ENCODE data around the gene GIPC3. TPM values are rescaled to one million over a fixed set of nuclear protein-coding genes. Genes with fewer than 3 reads are reported as not detected.

Gene GIPC3
- total and polyA plus RNA-seq, 4 donors: 0.20 to 1.9 (median 1.0) TPM

DNA sequence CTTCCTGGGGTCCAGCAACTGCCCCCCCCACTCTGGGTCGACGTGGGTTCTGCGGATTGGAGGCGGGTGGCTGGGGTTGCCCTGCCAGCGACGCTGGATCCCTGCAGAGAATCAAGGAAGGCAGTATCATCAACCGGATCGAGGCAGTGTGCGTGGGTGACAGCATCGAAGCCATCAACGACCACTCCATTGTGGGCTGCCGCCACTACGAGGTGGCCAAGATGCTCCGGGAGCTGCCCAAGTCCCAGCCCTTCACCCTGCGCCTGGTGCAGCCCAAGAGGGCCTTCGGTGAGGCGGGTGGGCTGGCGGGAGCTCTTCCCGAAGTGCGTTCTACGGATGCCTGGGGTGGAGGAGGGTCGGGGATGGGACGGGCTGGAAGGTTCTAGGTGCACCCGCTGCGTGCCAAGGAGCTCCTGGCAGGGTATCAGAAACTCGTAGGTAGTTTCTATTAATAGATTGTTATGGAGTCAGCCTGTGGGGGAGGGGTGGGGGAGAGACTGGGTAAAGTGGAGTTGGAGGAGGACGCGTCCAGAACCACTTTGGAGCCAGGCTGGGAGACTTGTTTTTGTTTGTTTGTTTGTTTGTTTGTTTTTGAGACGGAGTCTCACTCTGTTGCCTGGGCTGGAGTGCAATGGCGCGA lies 1.5 kb downstream of the GIPC3 start:
- WGBS (ENCODE audit: insufficient coverage): 63% methylated on average over 28 of the region's 31 CpGs
- Histone ChIP-seq H3K9me3 (ENCODE audit: control insufficient read depth, insufficient read depth, low read length) (no peaks in the 10 kb centered on the region), H3K4me1 (ENCODE audit: control insufficient read depth, insufficient read depth, low read length) (peaks cover 9% of the 10 kb centered on the region), H3K36me3 (ENCODE audit: control insufficient read depth, insufficient read depth, low read length) (peaks cover 4% of the 10 kb centered on the region), H3K27ac (ENCODE audit: low read depth, low read length) (no peak overlapping the region), H3K4me3 (ENCODE audit: low read depth, low read length) (no peak overlapping the region), H3K27me3 (ENCODE audit: control insufficient read depth, insufficient read depth, low read length) (peaks cover 29% of the 10 kb centered on the region)
- DNase-seq (ENCODE audit: low read depth in 4 of 6, low spot score in 6 of 6): no peak

DNA sequence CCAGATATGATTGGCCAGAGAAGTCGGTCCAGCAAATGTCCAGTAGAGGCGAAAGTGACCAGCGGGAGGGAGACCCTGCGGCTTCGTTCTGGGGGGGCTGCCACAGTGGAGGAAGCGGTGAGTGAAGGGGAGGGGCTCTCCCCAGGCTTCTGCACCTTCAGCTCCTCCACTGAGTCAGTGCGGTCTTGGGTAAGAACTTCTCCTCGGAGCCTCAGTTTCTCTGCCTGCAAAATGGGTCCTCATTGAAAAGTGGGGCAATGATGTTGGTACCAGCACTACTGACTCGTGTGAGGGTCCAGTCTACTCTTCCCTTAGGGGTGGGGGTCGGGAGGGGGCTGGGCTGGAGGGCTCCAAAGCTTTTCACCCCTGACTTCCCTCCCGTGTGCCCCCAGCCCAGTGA lies 4.2 kb downstream of the GIPC3 start:
- Histone ChIP-seq H3K4me3 (ENCODE audit: low read depth, low read length) (no peak overlapping the region), H3K27ac (ENCODE audit: low read depth, low read length) (no peak overlapping the region), H3K36me3 (ENCODE audit: control insufficient read depth, insufficient read depth, low read length) (peaks cover 4% of the 10 kb centered on the region), H3K9me3 (ENCODE audit: control insufficient read depth, insufficient read depth, low read length) (no peaks in the 10 kb centered on the region), H3K4me1 (ENCODE audit: control insufficient read depth, insufficient read depth, low read length) (peaks cover 9% of the 10 kb centered on the region), H3K27me3 (ENCODE audit: control insufficient read depth, insufficient read depth, low read length) (peaks cover 27% of the 10 kb centered on the region)
- no peak for DNase-seq (ENCODE audit: low read depth in 4 of 6, low spot score in 6 of 6)
- WGBS (ENCODE audit: insufficient coverage): 88% methylated on average over 7 of the region's 11 CpGs

GRCh38 chr19:3589949-3590348 lies 4.7 kb downstream of the GIPC3 start:
- Histone ChIP-seq H3K27ac (ENCODE audit: low read depth, low read length) (no peak overlapping the region), H3K27me3 (ENCODE audit: control insufficient read depth, insufficient read depth, low read length) (peaks cover 22% of the 10 kb centered on the region), H3K4me3 (ENCODE audit: low read depth, low read length) (no peak overlapping the region), H3K4me1 (ENCODE audit: control insufficient read depth, insufficient read depth, low read length) (peaks cover 9% of the 10 kb centered on the region), H3K36me3 (ENCODE audit: control insufficient read depth, insufficient read depth, low read length) (peaks cover 4% of the 10 kb centered on the region), H3K9me3 (ENCODE audit: control insufficient read depth, insufficient read depth, low read length) (no peaks in the 10 kb centered on the region)
- DNase-seq (ENCODE audit: low read depth in 4 of 6, low spot score in 6 of 6): no peak
- 92% methylated on average over 22 of the region's 22 CpGs for WGBS (ENCODE audit: insufficient coverage)

DNA sequence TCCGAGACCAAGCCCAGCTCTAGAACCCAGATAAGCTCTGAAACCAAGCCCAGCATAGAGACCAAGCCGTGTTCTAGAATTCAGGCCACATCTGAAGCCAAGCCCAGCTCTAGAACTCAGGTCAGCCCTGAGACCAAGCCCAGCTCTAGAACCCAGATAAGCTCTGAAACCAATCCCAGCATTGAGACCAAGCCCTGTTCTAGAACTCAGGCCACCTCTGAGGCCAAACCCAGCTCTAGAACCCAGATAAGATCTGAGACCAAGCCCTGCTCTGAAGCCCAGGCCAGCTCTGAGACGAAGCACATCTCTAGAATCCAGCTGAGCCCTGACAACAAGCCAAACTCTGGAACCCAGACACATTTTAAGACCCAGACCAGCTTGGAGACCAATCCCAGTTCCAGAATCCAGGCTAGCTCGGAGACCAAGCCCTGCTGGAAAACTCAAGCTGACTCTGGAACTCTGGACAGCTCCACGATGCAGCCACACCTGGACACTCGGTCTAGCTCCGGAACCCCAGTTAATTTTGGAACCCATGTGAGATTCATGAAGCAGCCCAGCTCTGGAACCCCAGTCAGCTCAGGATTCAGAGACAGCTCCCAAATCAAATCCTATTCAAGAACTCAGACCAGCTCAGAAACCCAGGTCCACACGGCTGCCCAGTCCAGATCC lies 5.8 kb downstream of the GIPC3 start:
- WGBS (ENCODE audit: insufficient coverage): 89% methylated on average over 8 of the region's 8 CpGs
- Histone ChIP-seq H3K27me3 (ENCODE audit: control insufficient read depth, insufficient read depth, low read length) (peaks cover 12% of the 10 kb centered on the region), H3K36me3 (ENCODE audit: control insufficient read depth, insufficient read depth, low read length) (peaks cover 4% of the 10 kb centered on the region), H3K4me1 (ENCODE audit: control insufficient read depth, insufficient read depth, low read length) (peaks cover 3% of the 10 kb centered on the region), H3K9me3 (ENCODE audit: control insufficient read depth, insufficient read depth, low read length) (no peaks in the 10 kb centered on the region), H3K4me3 (ENCODE audit: low read depth, low read length) (no peak overlapping the region), H3K27ac (ENCODE audit: low read depth, low read length) (no peak overlapping the region)
- no peak for DNase-seq (ENCODE audit: low read depth in 4 of 6, low spot score in 6 of 6)

- Histone ChIP-seq H3K27ac (ENCODE audit: low read depth, low read length) (no peak overlapping the region), H3K4me1 (ENCODE audit: control insufficient read depth, insufficient read depth, low read length) (no peaks in the 10 kb centered on the region), H3K4me3 (ENCODE audit: low read depth, low read length) (no peak overlapping the region), H3K27me3 (ENCODE audit: control insufficient read depth, insufficient read depth, low read length) (peaks cover 3% of the 10 kb centered on the region), H3K36me3 (ENCODE audit: control insufficient read depth, insufficient read depth, low read length) (peaks cover 4% of the 10 kb centered on the region), H3K9me3 (ENCODE audit: control insufficient read depth, insufficient read depth, low read length) (no peaks in the 10 kb centered on the region)
- 90% methylated on average over 9 of the region's 9 CpGs for WGBS (ENCODE audit: insufficient coverage)
- DNase-seq (ENCODE audit: low read depth in 4 of 6, low spot score in 6 of 6): no peak
Measured at GRCh38 chr19:3591876-3592613, 6.8 kb downstream of the GIPC3 start.

- WGBS (ENCODE audit: insufficient coverage): 21% methylated on average over 11 of the region's 11 CpGs
- no peaks in the 10 kb centered on the region for H3K9me3 ChIP-seq (ENCODE audit: control insufficient read depth, insufficient read depth, low read length)
Measured at GRCh38 chr19:3593156-3593555, 7.9 kb downstream of the GIPC3 start.

GRCh38 chr19:3595521-3596061 lies 10.3 kb downstream of the GIPC3 start:
- Histone ChIP-seq H3K4me1 (ENCODE audit: control insufficient read depth, insufficient read depth, low read length) (no peaks in the 10 kb centered on the region), H3K4me3 (ENCODE audit: low read depth, low read length) (no peak overlapping the region), H3K9me3 (ENCODE audit: control insufficient read depth, insufficient read depth, low read length) (no peaks in the 10 kb centered on the region), H3K36me3 (ENCODE audit: control insufficient read depth, insufficient read depth, low read length) (no peaks in the 10 kb centered on the region), H3K27me3 (ENCODE audit: control insufficient read depth, insufficient read depth, low read length) (peaks cover 3% of the 10 kb centered on the region), H3K27ac (ENCODE audit: low read depth, low read length) (no peak overlapping the region)
- 65% methylated on average over 32 of the region's 34 CpGs for WGBS (ENCODE audit: insufficient coverage)
- no peak for DNase-seq (ENCODE audit: low read depth in 4 of 6, low spot score in 6 of 6)

More at GRCh38 chr19:3593156-3593555, 7.9 kb downstream of the GIPC3 start:
- Histone ChIP-seq H3K27ac (ENCODE audit: low read depth, low read length) (no peak overlapping the region), H3K4me3 (ENCODE audit: low read depth, low read length) (no peak overlapping the region), H3K27me3 (ENCODE audit: control insufficient read depth, insufficient read depth, low read length) (peaks cover 3% of the 10 kb centered on the region), H3K4me1 (ENCODE audit: control insufficient read depth, insufficient read depth, low read length) (no peaks in the 10 kb centered on the region), H3K36me3 (ENCODE audit: control insufficient read depth, insufficient read depth, low read length) (peaks cover 4% of the 10 kb centered on the region)
- DNase-seq (ENCODE audit: low read depth in 4 of 6, low spot score in 6 of 6): no peak

DNA sequence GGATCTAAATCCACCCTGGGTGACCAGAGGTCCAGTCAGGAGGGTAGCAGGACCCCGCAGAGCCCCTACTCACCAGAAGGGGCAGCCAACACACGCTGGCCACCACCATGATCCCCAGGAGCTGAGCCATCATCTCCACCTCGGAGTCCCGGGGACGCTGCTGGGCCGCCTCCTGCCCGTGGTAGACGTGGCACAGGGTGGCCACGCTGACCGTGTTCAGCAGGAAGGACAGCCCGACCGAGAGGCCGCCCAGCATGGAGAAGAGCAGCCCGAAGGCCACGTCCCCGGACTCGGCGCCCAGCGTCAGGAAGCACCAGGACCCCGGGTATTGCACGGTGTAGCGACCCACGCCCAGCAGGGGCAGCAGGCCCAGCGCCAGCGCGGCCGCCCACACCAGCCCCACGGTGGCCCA lies 14.5 kb downstream of the GIPC3 start:
- peaks cover 10% of the 10 kb centered on the region for H3K4me1 ChIP-seq (ENCODE audit: control insufficient read depth, insufficient read depth, low read length)
- no peak overlapping the region for H3K4me3 ChIP-seq (ENCODE audit: low read depth, low read length)
- WGBS (ENCODE audit: insufficient coverage): 81% methylated on average over 28 of the region's 28 CpGs
- peaks cover 2% of the 10 kb centered on the region for H3K27me3 ChIP-seq (ENCODE audit: control insufficient read depth, insufficient read depth, low read length)
- no peaks in the 10 kb centered on the region for H3K9me3 ChIP-seq (ENCODE audit: control insufficient read depth, insufficient read depth, low read length)
- no peak for DNase-seq (ENCODE audit: low read depth in 4 of 6, low spot score in 6 of 6)
- no peaks in the 10 kb centered on the region for H3K36me3 ChIP-seq (ENCODE audit: control insufficient read depth, insufficient read depth, low read length)
- H3K27ac ChIP-seq (ENCODE audit: low read depth, low read length): no peak overlapping the region

- H3K9me3 ChIP-seq (ENCODE audit: control insufficient read depth, insufficient read depth, low read length): no peaks in the 10 kb centered on the region
- H3K36me3 ChIP-seq (ENCODE audit: control insufficient read depth, insufficient read depth, low read length): no peaks in the 10 kb centered on the region
- no peak overlapping the region for H3K4me3 ChIP-seq (ENCODE audit: low read depth, low read length)
- WGBS (ENCODE audit: insufficient coverage): 86% methylated on average over 6 of the region's 12 CpGs
- no peak overlapping the region for H3K27ac ChIP-seq (ENCODE audit: low read depth, low read length)
- H3K4me1 ChIP-seq (ENCODE audit: control insufficient read depth, insufficient read depth, low read length): peaks cover 14% of the 10 kb centered on the region
- no peak for DNase-seq (ENCODE audit: low read depth in 4 of 6, low spot score in 6 of 6)
- peaks cover 13% of the 10 kb centered on the region for H3K27me3 ChIP-seq (ENCODE audit: control insufficient read depth, insufficient read depth, low read length)
Measured at GRCh38 chr19:3601021-3601420, 15.7 kb downstream of the GIPC3 start.
